ENCODE measurements around the gene ACTA1.

Gene ACTA1

DNA sequence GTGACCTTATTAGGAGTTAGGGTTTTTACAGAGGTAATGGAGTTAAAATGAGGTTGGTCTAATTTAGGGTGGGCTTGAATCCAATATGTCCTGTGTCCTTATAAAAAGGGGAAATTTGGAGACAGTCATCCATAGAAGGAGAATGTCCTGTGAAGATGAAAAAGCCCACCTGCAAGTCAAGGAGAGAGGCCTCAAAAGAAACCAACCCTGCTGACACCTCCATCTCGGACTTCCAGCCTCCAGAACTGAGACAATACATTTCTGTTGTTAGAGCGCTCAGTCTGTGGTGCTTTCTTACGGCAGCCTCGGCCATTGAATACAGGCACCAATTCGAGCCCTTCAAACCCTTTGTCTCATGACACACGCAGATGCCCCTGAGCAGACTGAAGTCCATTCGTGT lies 43.8 kb downstream of the ACTA1 start:
- DNase-seq (ENCODE audit: low read depth) = no peak
- TF ChIP-seq, protein P1, sequence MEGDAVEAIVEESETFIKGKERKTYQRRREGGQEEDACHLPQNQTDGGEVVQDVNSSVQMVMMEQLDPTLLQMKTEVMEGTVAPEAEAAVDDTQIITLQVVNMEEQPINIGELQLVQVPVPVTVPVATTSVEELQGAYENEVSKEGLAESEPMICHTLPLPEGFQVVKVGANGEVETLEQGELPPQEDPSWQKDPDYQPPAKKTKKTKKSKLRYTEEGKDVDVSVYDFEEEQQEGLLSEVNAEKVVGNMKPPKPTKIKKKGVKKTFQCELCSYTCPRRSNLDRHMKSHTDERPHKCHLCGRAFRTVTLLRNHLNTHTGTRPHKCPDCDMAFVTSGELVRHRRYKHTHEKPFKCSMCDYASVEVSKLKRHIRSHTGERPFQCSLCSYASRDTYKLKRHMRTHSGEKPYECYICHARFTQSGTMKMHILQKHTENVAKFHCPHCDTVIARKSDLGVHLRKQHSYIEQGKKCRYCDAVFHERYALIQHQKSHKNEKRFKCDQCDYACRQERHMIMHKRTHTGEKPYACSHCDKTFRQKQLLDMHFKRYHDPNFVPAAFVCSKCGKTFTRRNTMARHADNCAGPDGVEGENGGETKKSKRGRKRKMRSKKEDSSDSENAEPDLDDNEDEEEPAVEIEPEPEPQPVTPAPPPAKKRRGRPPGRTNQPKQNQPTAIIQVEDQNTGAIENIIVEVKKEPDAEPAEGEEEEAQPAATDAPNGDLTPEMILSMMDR (IDR thresholded peaks at IDR 0.05; ENCODE audit: control insufficient read depth, insufficient read depth, low read depth, low read length, missing control alignments) = no peak
- no peak overlapping the region for H3K4me3 ChIP-seq (ENCODE audit: control insufficient read depth, low read depth, low read length)

DNA sequence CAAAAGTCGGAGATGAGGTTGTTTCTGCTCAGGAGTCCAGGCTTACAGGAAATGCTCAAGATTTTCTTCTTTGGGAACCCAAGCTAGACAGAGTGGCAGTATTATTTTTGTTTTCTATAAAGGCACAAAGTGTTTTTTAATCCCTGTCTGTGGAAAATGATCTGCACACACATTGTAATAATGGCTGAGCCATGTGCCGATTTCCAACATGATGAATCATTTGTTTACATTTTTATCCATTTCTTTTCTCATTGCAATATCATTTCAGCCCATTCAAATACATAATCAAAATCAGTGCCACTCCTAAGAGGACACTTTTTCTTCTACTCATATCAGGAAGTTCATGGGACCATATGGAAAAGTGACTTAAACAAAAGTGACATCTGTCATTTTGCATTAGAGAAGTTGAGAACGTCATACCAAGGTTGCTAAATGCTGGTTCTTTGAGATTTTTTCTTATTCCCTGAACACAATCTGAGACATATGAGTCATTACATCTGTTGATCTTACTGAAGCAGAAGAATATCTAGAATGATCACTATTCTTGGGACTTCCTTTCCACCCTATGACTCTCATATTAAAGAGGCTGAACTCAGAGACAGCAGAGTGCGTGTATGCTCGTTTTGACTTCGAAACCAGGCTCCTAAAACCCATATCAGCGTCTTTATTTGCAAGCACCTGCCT lies 44.9 kb downstream of the ACTA1 start:
- TF ChIP-seq, protein P1 (IDR thresholded peaks at IDR 0.05; ENCODE audit: control insufficient read depth, insufficient read depth, low read depth, low read length, missing control alignments) = no peak
- no peak overlapping the region for H3K4me3 ChIP-seq (ENCODE audit: control insufficient read depth, low read depth, low read length)
- no peak for DNase-seq (ENCODE audit: low read depth)

DNA sequence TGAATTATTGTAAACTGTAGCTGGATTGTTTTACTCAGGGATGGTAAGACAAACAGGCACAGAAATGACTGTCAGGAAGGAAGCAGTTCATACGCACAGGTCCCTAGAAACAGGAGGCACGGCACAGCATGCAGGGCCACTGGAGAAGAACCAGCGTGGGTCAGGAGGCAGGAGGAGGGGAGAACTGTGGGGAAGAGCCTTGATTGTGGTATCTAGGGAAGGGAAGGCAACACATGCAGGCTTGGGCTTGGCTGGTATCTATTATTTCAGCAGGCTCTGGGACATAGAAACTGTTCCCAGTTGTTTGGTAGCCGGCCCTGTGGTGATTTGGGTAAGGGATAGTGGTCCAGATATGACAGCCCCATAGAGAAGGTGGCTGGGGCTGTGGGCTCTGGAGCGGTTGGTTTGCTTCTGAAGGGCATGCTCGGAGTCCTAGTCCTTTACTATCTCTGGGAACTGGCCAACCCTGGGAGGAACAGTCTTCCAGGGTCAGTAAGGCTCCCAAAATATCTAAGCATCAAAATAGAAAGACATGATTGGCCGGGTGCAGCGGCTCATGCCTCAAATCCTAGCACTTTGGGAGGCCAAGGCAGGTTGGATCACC lies 47.9 kb downstream of the ACTA1 start:
- H3K4me3 ChIP-seq (ENCODE audit: control insufficient read depth, low read depth, low read length) = no peak overlapping the region
- DNase-seq (ENCODE audit: low read depth) = no peak
- TF ChIP-seq, protein P1 (IDR thresholded peaks at IDR 0.05; ENCODE audit: control insufficient read depth, insufficient read depth, low read depth, low read length, missing control alignments) = no peak

DNA sequence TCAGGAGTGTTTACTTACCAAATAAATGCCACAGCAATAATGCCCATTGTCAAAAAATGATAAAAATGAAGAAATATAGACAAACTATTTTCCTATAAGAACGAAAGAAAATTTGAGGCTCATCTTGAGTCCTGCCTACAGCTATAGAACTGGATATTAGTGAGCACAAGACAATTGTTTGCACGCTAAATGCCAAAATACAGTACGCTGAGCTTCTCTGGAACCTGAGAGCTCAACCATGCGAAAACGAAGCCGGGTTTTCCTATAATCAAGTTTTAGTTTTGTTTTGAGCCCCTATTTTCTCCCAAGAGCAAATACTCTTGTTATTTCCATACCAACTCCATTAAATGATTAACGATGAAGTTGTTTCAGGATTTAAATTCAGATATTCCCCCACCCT lies 49.1 kb downstream of the ACTA1 start:
- H3K4me3 ChIP-seq (ENCODE audit: control insufficient read depth, low read depth, low read length) = no peak overlapping the region
- no peak for DNase-seq (ENCODE audit: low read depth)
- TF ChIP-seq, protein P1 (IDR thresholded peaks at IDR 0.05; ENCODE audit: control insufficient read depth, insufficient read depth, low read depth, low read length, missing control alignments) = no peak

DNA sequence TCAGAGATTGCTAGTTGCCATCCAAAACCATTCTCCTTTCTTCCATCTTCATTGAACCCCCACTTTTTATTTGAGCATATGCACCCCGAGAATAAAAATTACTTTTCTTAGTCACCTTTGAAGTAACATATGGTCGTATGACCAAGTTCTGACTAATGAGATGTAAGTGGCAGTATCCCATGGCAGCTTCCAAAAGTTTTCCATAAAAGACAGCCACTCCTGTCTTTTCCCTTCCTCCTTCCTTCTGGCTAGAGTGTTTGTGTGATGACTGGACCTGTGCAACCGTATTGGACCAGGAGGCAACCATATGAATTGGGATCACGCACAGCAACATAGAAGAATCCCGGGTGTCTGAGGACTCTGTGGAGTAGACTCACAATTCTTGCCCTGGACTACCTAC lies 49.9 kb downstream of the ACTA1 start:
- no peak overlapping the region for H3K4me3 ChIP-seq (ENCODE audit: control insufficient read depth, low read depth, low read length)
- TF ChIP-seq, protein P1 (IDR thresholded peaks at IDR 0.05; ENCODE audit: control insufficient read depth, insufficient read depth, low read depth, low read length, missing control alignments) = no peak
- no peak for DNase-seq (ENCODE audit: low read depth)

DNA sequence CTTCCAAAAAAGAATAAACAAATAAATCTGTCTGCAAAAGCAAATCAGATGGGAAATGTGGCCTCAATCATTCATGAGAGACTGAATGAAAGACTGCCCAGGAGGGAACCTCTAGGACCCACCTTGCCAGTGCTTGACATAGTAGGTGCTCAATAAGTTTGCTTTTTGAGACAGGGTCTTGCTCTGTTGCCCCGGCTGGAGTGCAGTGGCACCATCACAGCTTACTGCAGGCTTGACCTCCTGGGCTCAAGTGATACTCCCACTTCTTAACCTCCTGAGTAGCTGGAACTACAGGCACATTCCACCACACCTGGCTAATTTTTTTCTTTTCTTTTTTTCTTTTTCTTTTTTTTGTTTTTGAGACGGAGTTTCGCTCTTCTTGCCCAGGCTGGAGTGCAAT lies 50.7 kb downstream of the ACTA1 start:
- no peak overlapping the region for H3K4me3 ChIP-seq (ENCODE audit: control insufficient read depth, low read depth, low read length)
- TF ChIP-seq, protein P1 (IDR thresholded peaks at IDR 0.05; ENCODE audit: control insufficient read depth, insufficient read depth, low read depth, low read length, missing control alignments) = no peak
- DNase-seq (ENCODE audit: low read depth) = no peak

All from AG09309 (cell line).